Esophagus muscularis mucosa (tissue), 4 donors: ENCODE results near the gene MARCKSL1.

ENCODE experiments used
- CTCF ChIP-seq, 3 experiments: fragments of 200-600 bp in 2 of 3; fragments of 450-650 bp in 1 of 3; sonication (generic) in 2 of 3; IDR thresholded peaks; one replicate each; pipeline ENCODE4 v1.5.1; 2017 to 2019; ENCODE audit warnings: antibody characterized with exemption in 3 of 3, mild to moderate bottlenecking in 2 of 3, moderate library complexity in 1 of 3
- EP300 ChIP-seq: sonication (generic); formaldehyde crosslinking; IDR thresholded peaks from one replicate; pipeline ENCODE4 v1.6.1; 2017; ENCODE audit warnings: antibody characterized with exemption
- POLR2A ChIP-seq: fragments of 450-650 bp; IDR thresholded peaks from one replicate; pipeline ENCODE4 v1.6.1; 2017; ENCODE audit warnings: antibody characterized with exemption, moderate library complexity, mild to moderate bottlenecking, low read depth
- POLR2AphosphoS5 ChIP-seq, 2 donors: sonication (generic); formaldehyde crosslinking; IDR thresholded peaks; one replicate each; pipeline ENCODE4 v1.6.1; 2017; ENCODE audit warnings: antibody characterized with exemption in 2 of 2

GRCh38 chr1:32353886-32354570 lies 18.0 kb upstream of the MARCKSL1 start:
- TF ChIP-seq CTCF (IDR thresholded peaks at IDR 0.05) (no peak), POLR2A (no peak), EP300 (no peak), POLR2AphosphoS5 (IDR thresholded peaks at IDR 0.05) (peak in 1 of 2 donors; percentile 42)
